H1 (cell line): ENCODE results near the gene STIMATE. TPM values are rescaled to one million over a fixed set of nuclear protein-coding genes. Genes with fewer than 3 reads are reported as not detected.

Experiments
- CTCF ChIA-PET: fragments of 300-600 bp; sonication (Branson Sonifier 250); formaldehyde crosslinking; loops from one replicate; lab custom pipeline; 2021; ENCODE audit not compliant: partially characterized antibody; lab: Charles Lee
- POLR2A ChIA-PET: fragments of 300-600 bp; sonication (Branson Sonifier 250); formaldehyde crosslinking; loops from one replicate; lab custom pipeline; 2021; ENCODE audit warnings: inconsistent platforms; ENCODE audit not compliant: partially characterized antibody; lab: Charles Lee
- DNase-seq, 2 experiments: peaks; one replicate each; pipeline versions ENCODE4 v3.0.0 to v3.0.0-alpha.2; 2010 to 2022; ENCODE audit warnings: low spot score in 2 of 2, low read depth in 1 of 2, mixed read lengths in 1 of 2
- FAIRE-seq: peaks from 2 replicates; lab custom pipeline; 2011; peaks lifted over from hg19 to GRCh38; lab: Jason Lieb, UNC
- H2AFZ ChIP-seq: 2 replicates; pipeline ENCODE4 v1.8.1; 2012; ENCODE audit warnings: low read length, inconsistent platforms
- H2AK5ac ChIP-seq: 2 replicates; pipeline ENCODE4 v1.6.1; 2013; ENCODE audit warnings: low read depth, low read length
- H2BK120ac ChIP-seq: replicated peaks from 2 replicates; pipeline ENCODE3; 2013; ENCODE audit warnings: low read depth, low read length, inconsistent platforms
- H2BK12ac ChIP-seq: 2 replicates; pipeline ENCODE4 v1.6.1; 2013; ENCODE audit warnings: low read depth, low read length
- H2BK15ac ChIP-seq: 2 replicates; pipeline ENCODE4 v1.6.1; 2013; ENCODE audit warnings: low read length
- H2BK20ac ChIP-seq: 2 replicates; pipeline ENCODE4 v1.6.1; 2013; ENCODE audit warnings: low read length
- H2BK5ac ChIP-seq: 2 replicates; pipeline ENCODE4 v1.6.1; 2013; ENCODE audit warnings: low read depth, low read length
- H3K14ac ChIP-seq: 2 replicates; pipeline ENCODE4 v1.6.1; 2013; ENCODE audit warnings: inconsistent platforms; ENCODE audit not compliant: insufficient read length
- H3K18ac ChIP-seq: 2 replicates; pipeline ENCODE4 v1.6.1; 2013; ENCODE audit warnings: low read length; ENCODE audit errors: extremely low read depth
- H3K23ac ChIP-seq: 2 replicates; pipeline ENCODE4 v1.6.1; 2013; ENCODE audit warnings: inconsistent platforms; ENCODE audit not compliant: insufficient read length
- H3K23me2 ChIP-seq: 2 replicates; pipeline ENCODE4 v1.6.1; 2013; ENCODE audit warnings: low read depth, low read length
- H3K27ac ChIP-seq: 2 replicates; pipeline ENCODE4 v1.6.1; 2011; ENCODE audit warnings: low read depth, low read length, inconsistent platforms
- H3K27me3 ChIP-seq, 4 experiments: replicated peaks in 1 of 4; 1 replicate in 1 of 4; 2 replicates in 3 of 4; pipeline versions ENCODE4 v1.6.1 to v1.8.1; 2011 to 2013; ENCODE audit warnings: low read length in 3 of 4, mild to moderate bottlenecking in 3 of 4, inconsistent platforms in 2 of 4, mixed read lengths in 2 of 4, moderate library complexity in 1 of 4; ENCODE audit not compliant: control insufficient read depth in 3 of 4, insufficient read depth in 3 of 4; ENCODE audit errors: extremely low read depth in 1 of 4
- H3K36me3 ChIP-seq, 4 experiments: 2 replicates each; pipeline versions ENCODE4 v1.6.1 to v1.8.1; 2011 to 2013; ENCODE audit warnings: mild to moderate bottlenecking in 4 of 4, low read length in 3 of 4, moderate library complexity in 2 of 4, control low read depth in 1 of 4, inconsistent platforms in 1 of 4; ENCODE audit not compliant: insufficient read depth in 4 of 4, control insufficient read depth in 2 of 4
- H3K4ac ChIP-seq: replicated peaks from 2 replicates; pipeline ENCODE3; 2013; ENCODE audit warnings: low read length, low read depth, mixed read lengths, inconsistent platforms; ENCODE audit not compliant: insufficient read length
- H3K4me1 ChIP-seq, 4 experiments: replicated peaks in 1 of 4; 1 replicate in 1 of 4; 2 replicates in 3 of 4; pipeline versions ENCODE4 v1.6.1 to v1.8.1; 2011 to 2013; ENCODE audit warnings: low read length in 3 of 4, inconsistent platforms in 2 of 4, mixed read lengths in 1 of 4; ENCODE audit not compliant: insufficient read depth in 4 of 4, control insufficient read depth in 3 of 4
- H3K4me2 ChIP-seq, 2 experiments: 2 replicates each; pipeline versions ENCODE4 v1.6.1 to v1.8.1; 2011 to 2013; ENCODE audit warnings: low read depth in 2 of 2, low read length in 2 of 2, control low read depth in 1 of 2, inconsistent platforms in 1 of 2, mild to moderate bottlenecking in 1 of 2; ENCODE audit not compliant: insufficient read depth in 1 of 2
- H3K4me3 ChIP-seq, 4 experiments: fragments of 200-600, 300-600 bp in 1 of 4; sonication (generic), shearing (Covaris generic), sonication (Bioruptor Twin) in 1 of 4; 2 replicates each; pipeline versions ENCODE4 v1.5.1 to v1.8.1; 2011 to 2016; ENCODE audit warnings: low read length in 4 of 4, low read depth in 3 of 4, control low read depth in 2 of 4, inconsistent platforms in 2 of 4, mild to moderate bottlenecking in 2 of 4, mixed read lengths in 1 of 4, moderate library complexity in 1 of 4; ENCODE audit not compliant: insufficient read depth in 2 of 4; ENCODE audit errors: extremely low read depth in 1 of 4
- H3K56ac ChIP-seq: replicated peaks from 2 replicates; pipeline ENCODE3; 2013; ENCODE audit warnings: low read depth, mild to moderate bottlenecking, mixed read lengths, low read length, inconsistent platforms; ENCODE audit not compliant: insufficient read length
- H3K79me1 ChIP-seq: 2 replicates; pipeline ENCODE4 v1.6.1; 2013; ENCODE audit warnings: low read depth, low read length, control low read depth
- H3K79me2 ChIP-seq, 2 experiments: 2 replicates each; pipeline versions ENCODE4 v1.6.1 to v1.8.1; 2012 to 2013; ENCODE audit warnings: low read length in 2 of 2, mild to moderate bottlenecking in 2 of 2, inconsistent platforms in 1 of 2; ENCODE audit not compliant: insufficient read depth in 2 of 2, control insufficient read depth in 1 of 2
- H3K9ac ChIP-seq, 4 experiments: replicated peaks in 1 of 4; 1 replicate in 1 of 4; 2 replicates in 3 of 4; pipeline versions ENCODE4 v1.6.1 to v1.8.1; 2011 to 2013; ENCODE audit warnings: low read depth in 3 of 4, low read length in 3 of 4, control low read depth in 2 of 4, mild to moderate bottlenecking in 2 of 4, moderate library complexity in 2 of 4, inconsistent platforms in 1 of 4; ENCODE audit errors: extremely low read depth in 1 of 4
- H3K9me3 ChIP-seq, 2 experiments: 2 replicates each; pipeline versions ENCODE4 v1.6.1 to v1.8.1; 2012 to 2013; ENCODE audit warnings: mild to moderate bottlenecking in 2 of 2, moderate library complexity in 2 of 2, control low read depth in 1 of 2, inconsistent platforms in 1 of 2, low read depth in 1 of 2, low read length in 1 of 2, mixed read lengths in 1 of 2; ENCODE audit not compliant: insufficient read depth in 2 of 2
- H4K20me1 ChIP-seq, 2 experiments: replicated peaks in 1 of 2; 2 replicates each; pipeline versions ENCODE3 to v1.8.1; 2011 to 2013; ENCODE audit warnings: inconsistent platforms in 2 of 2, low read length in 2 of 2, mild to moderate bottlenecking in 1 of 2; ENCODE audit not compliant: insufficient read depth in 2 of 2, control insufficient read depth in 1 of 2
- H4K5ac ChIP-seq: 2 replicates; pipeline ENCODE4 v1.6.1; 2013; ENCODE audit warnings: low read length, low read depth, mixed read lengths, inconsistent platforms; ENCODE audit not compliant: insufficient read length
- H4K8ac ChIP-seq: 2 replicates; pipeline ENCODE4 v1.8.0; 2013; ENCODE audit warnings: mild to moderate bottlenecking, moderate library complexity, low read length, inconsistent platforms; ENCODE audit not compliant: insufficient read depth; ENCODE audit errors: extremely low read depth
- H4K91ac ChIP-seq: replicated peaks from 2 replicates; pipeline ENCODE3; 2013; ENCODE audit warnings: low read length, mixed read lengths, inconsistent platforms; ENCODE audit not compliant: insufficient read length
- CBX8 ChIP-seq: fragments of 300-800, 300-1000 bp; sonication (generic); IDR thresholded peaks from 2 replicates; pipeline ENCODE4 v1.7.1; 2016; ENCODE audit warnings: low read depth, low read length, borderline replicate concordance
- EP300 ChIP-seq, 2 experiments: IDR thresholded peaks; 1 replicate in 1 of 2; 2 replicates in 1 of 2; pipeline ENCODE4 v1.6.1; 2011 to 2012; ENCODE audit warnings: low read depth in 2 of 2, low read length in 2 of 2, mild to moderate bottlenecking in 2 of 2, borderline replicate concordance in 1 of 2, inconsistent platforms in 1 of 2, moderate library complexity in 1 of 2
- EZH2 ChIP-seq: fragments of 200-600 bp; sonication (generic); IDR thresholded peaks from 2 replicates; pipeline ENCODE4 v1.7.1; 2012; ENCODE audit warnings: low read depth, mild to moderate bottlenecking, moderate library complexity, low read length, inconsistent platforms; ENCODE audit not compliant: severe bottlenecking
- GABPA ChIP-seq: IDR thresholded peaks from 2 replicates; pipeline ENCODE4 v1.6.1; 2011; ENCODE audit warnings: mild to moderate bottlenecking, low read length, moderate library complexity, borderline replicate concordance; ENCODE audit not compliant: insufficient read depth
- GTF2F1 ChIP-seq: IDR thresholded peaks from 2 replicates; pipeline ENCODE4 v1.6.1; 2012; ENCODE audit warnings: low read depth, low read length, improper control_type of control experiment, borderline replicate concordance
- KDM4A ChIP-seq: IDR thresholded peaks from one replicate; pipeline ENCODE4 v1.7.1; 2012; ENCODE audit warnings: low read depth, mild to moderate bottlenecking, moderate library complexity, low read length, inconsistent platforms; ENCODE audit not compliant: severe bottlenecking
- RXRA ChIP-seq: IDR thresholded peaks from 2 replicates; pipeline ENCODE4 v1.6.1; 2011; ENCODE audit warnings: low read depth, mild to moderate bottlenecking, low read length, moderate library complexity; ENCODE audit not compliant: insufficient read depth
- SIRT6 ChIP-seq: IDR thresholded peaks from one replicate; pipeline ENCODE4 v1.7.1; 2012; ENCODE audit warnings: low read length, inconsistent platforms
- TCF12 ChIP-seq: IDR thresholded peaks from 2 replicates; pipeline ENCODE4 v1.6.1; 2011; ENCODE audit warnings: low read depth, mild to moderate bottlenecking, low read length
- TEAD4 ChIP-seq: IDR thresholded peaks from 2 replicates; pipeline ENCODE4 v1.6.1; 2012; ENCODE audit warnings: low read depth, low read length, inconsistent platforms, mixed read lengths
- USF2 ChIP-seq: IDR thresholded peaks from 2 replicates; pipeline ENCODE4 v1.6.1; 2011; ENCODE audit warnings: low read length, improper control_type of control experiment
- WGBS, 2 experiments: shearing (Covaris generic) in 1 of 2; methylation state at CpG; one replicate each; pipeline versions ENCODE4 v1.1.6 to v1.1.7; 2013 to 2015; ENCODE audit warnings: low lambda C conversion rate in 2 of 2, mixed read lengths in 2 of 2, inconsistent platforms in 1 of 2, low coverage in 1 of 2, missing lambda C conversion rate in 1 of 2; ENCODE audit not compliant: insufficient replicate concordance in 2 of 2, insufficient coverage in 1 of 2, insufficient read length in 1 of 2; ENCODE audit errors: extremely low coverage in 1 of 2, missing lambda C conversion rate in 1 of 2; 5-methylcytosine and 5-hydroxymethylcytosine counted together
- polyA plus RNA-seq, 7 experiments: library from polyadenylated mRNA; depleted of rRNA in 3 of 7; stranded (reverse) in 5 of 7; unstranded in 2 of 7; fragments of >200 nt in 5 of 7; fragments of 200-250 nt in 2 of 7; gene quantifications; 1 replicate in 5 of 7; 2 replicates in 1 of 7; 4 replicates in 1 of 7; pipeline versions ENCODE4 v1.2.1 to v1.2.3, GENCODE V29; 2011 to 2013; ENCODE audit warnings: missing spikeins in 2 of 7, mixed read lengths in 2 of 7
- total RNA-seq: library from RNA; stranded (reverse); fragmentation: NEBNext Ultra II Directional; extraction: Animal tissue kit (Norgen Biotek cat#: 25700); gene quantifications from 2 replicates; pipeline ENCODE4 v1.2.1, GENCODE V29; 2021

STIMATE gene
- total and polyA plus RNA-seq, 2 of the 8 experiments (the other 6 are each of a cell fraction or from before 2014, with no cell fraction given), result 17.5 to 22.1 TPM

- Histone ChIP-seq H3K79me1 (no peaks in the 10 kb centered on the region), H2BK5ac (no peak overlapping the region), H4K8ac (no peak overlapping the region), H3K27ac (no peak overlapping the region), H2BK120ac (no peak overlapping the region), H3K9me3 (no peaks in the 10 kb centered on the region), H3K9ac (no peak overlapping the region; a peak in 1 of 7 replicates), H4K5ac (no peak overlapping the region), H3K4me2 (no peak overlapping the region), H4K20me1 (no peaks in the 10 kb centered on the region), H3K56ac (no peak overlapping the region), H3K23ac (no peak overlapping the region), H2BK12ac (no peak overlapping the region), H3K4me3 (no peak overlapping the region), H2AFZ (no peak overlapping the region), H3K79me2 (no peaks in the 10 kb centered on the region), H3K23me2 (no peaks in the 10 kb centered on the region), H3K27me3 (no peaks in the 10 kb centered on the region), H2BK20ac (no peak overlapping the region), H2BK15ac (no peak overlapping the region), H4K91ac (no peak overlapping the region), H3K4ac (no peak overlapping the region), H3K18ac (no peak overlapping the region), H3K14ac (no peak overlapping the region), H2AK5ac (no peak overlapping the region), H3K4me1 (peaks cover 0 to 6% (median 3%) of the 10 kb centered on the region in 4 experiments; a peak in 2 of 7 replicates), H3K36me3 (no peaks in the 10 kb centered on the region)
- no peak for DNase-seq
- CTCF ChIA-PET, result interaction anchor here (0.6 to 7.5 kb wide), 31 partner anchors 8 to 543 kb away, joined by 3 to 73 read pairs (median 6); partner anchors contain the start of genes ITIH3, ITIH4 and MUSTN1
- WGBS, 2 experiments, result 60% methylated on average over 2 of the region's 2 CpGs; no CpG with 5 or more reads in 1 of the 2 experiments
- POLR2A ChIA-PET, result interaction anchor here (1.2 to 1.6 kb wide), 3 partner anchors 10 to 49 kb away, joined by 5 to 8 read pairs (median 7); partner anchors contain the start of gene NEK4
- FAIRE-seq, result no peak
- TF ChIP-seq GABPA, result no peak
- TF ChIP-seq RXRA, result no peak
- TF ChIP-seq EP300 (IDR thresholded peaks at IDR 0.05; ENCODE audit: borderline replicate concordance in 1 of 2, low read depth in 2 of 2, low read length in 2 of 2), result no peak
- TF ChIP-seq CBX8, result no peak
- TF ChIP-seq USF2, result no peak
- no peak for TF ChIP-seq TCF12
- no peak for TF ChIP-seq TEAD4
- TF ChIP-seq GTF2F1, result no peak
- no peak for TF ChIP-seq SIRT6
- no peak for TF ChIP-seq EZH2
- no peak for TF ChIP-seq KDM4A
These were observed 77.4 kb downstream of the STIMATE start for GRCh38 chr3:52819936-52820335.
